Central memory CD4-positive, alpha-beta T cell (primary cell): Measurements from ENCODE around the gene VGLL3.

ENCODE experiments used
- DNase-seq: peaks from one replicate; pipeline ENCODE4 v3.0.0; 2022

VGLL3 gene

GRCh38 chr3:86948822-86949221 lies 42.1 kb downstream of the VGLL3 start:
- DNase-seq, result no peak

- DNase-seq, result no peak
Measured at GRCh38 chr3:86942206-86942605, 48.7 kb downstream of the VGLL3 start.

- DNase-seq, result no peak
Measured at GRCh38 chr3:86938416-86939105, 52.4 kb downstream of the VGLL3 start.

GRCh38 chr3:86937306-86937791 lies 53.6 kb downstream of the VGLL3 start:
- no peak for DNase-seq

GRCh38 chr3:86934851-86935250 lies 56.1 kb downstream of the VGLL3 start:
- no peak for DNase-seq

- DNase-seq, result no peak
Measured at GRCh38 chr3:86930831-86931230, 60.1 kb downstream of the VGLL3 start.

- no peak for DNase-seq
Measured at GRCh38 chr3:86930181-86930580, 60.8 kb downstream of the VGLL3 start.

GRCh38 chr3:86929046-86929445 lies 61.9 kb downstream of the VGLL3 start:
- DNase-seq, result no peak

- no peak for DNase-seq
Measured at GRCh38 chr3:86923071-86923491, 67.9 kb downstream of the VGLL3 start.

GRCh38 chr3:86921971-86922680 lies 68.8 kb downstream of the VGLL3 start:
- DNase-seq, result no peak

- DNase-seq, result no peak
Measured at GRCh38 chr3:86914670-86915069, 76.3 kb downstream of the VGLL3 start.

GRCh38 chr3:86913160-86913559 lies 77.8 kb downstream of the VGLL3 start:
- DNase-seq, result no peak

GRCh38 chr3:86895202-86895601 lies 95.7 kb downstream of the VGLL3 start:
- DNase-seq, result no peak

- DNase-seq, result no peak
Measured at GRCh38 chr3:86890741-86891396, 100.1 kb downstream of the VGLL3 start.
